Stimulated activated naive CD8-positive, alpha-beta T cell treated with anti-CD3 and anti-CD28 coated beads, Interleukin-15, amount 100 ng/mL, for 72 hours (primary cell): ENCODE results near the gene DNAJB1.

Source experiments
- ATAC-seq: fragments of 150-1000 bp; cut with Tn5 transposase; 2 replicates; pipeline ENCODE4 v1.10.0; 2021; ENCODE audit warnings: mild to moderate bottlenecking, moderate library complexity
- DNase-seq, 2 donors: peaks; one replicate each; pipeline ENCODE4 v3.0.0; 2021 to 2022
- H3K27ac Mint-ChIP-seq, 2 donors: one replicate each; pipeline ENCODE4 v1.8.0; 2022; ENCODE audit warnings: mild to moderate bottlenecking in 2 of 2, mixed read lengths in 2 of 2, moderate library complexity in 2 of 2
- H3K27me3 Mint-ChIP-seq: one replicate; pipeline ENCODE4 v1.8.0; 2022; ENCODE audit warnings: mixed read lengths
- H3K4me1 Mint-ChIP-seq: one replicate; pipeline ENCODE4 v1.8.0; 2022; ENCODE audit warnings: mild to moderate bottlenecking, mixed read lengths
- H3K4me3 Mint-ChIP-seq, 2 donors: one replicate each; pipeline ENCODE4 v1.8.0; 2022; ENCODE audit warnings: mild to moderate bottlenecking in 2 of 2, mixed read lengths in 2 of 2, moderate library complexity in 1 of 2
- H3K9me3 Mint-ChIP-seq, 2 donors: one replicate each; pipeline ENCODE4 v1.8.0; 2022; ENCODE audit warnings: mixed read lengths in 2 of 2

DNAJB1 gene

DNA sequence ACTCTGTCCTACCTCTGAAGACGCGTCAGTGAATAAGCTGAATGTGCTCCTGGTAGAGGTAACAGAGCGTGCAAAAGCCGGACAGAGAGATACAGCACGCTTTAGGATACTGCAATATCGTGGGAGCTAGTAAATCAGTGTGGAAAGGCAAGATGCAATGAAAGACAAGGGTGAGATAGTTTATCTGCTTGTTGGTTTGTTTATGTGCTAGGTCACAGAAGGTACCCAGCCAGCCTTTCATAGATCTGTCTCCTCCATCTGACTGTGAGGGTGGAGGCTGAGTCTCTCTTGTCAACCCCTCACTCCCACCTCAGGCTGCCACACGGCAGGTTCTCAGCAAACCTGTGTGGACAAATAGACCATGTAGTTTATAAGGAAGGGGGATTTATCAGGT is 21.4 kb downstream of the DNAJB1 start:
- Mint-ChIP-seq H3K9me3 (no peaks in the 10 kb centered on the region), H3K4me3 (peak overlapping the region; percentile 80 to 83), H3K27ac (peak overlapping the region in 1 of 2 donors; percentile 69), H3K4me1 (peaks cover 28% of the 10 kb centered on the region), H3K27me3 (peaks cover 7% of the 10 kb centered on the region)
- DNase-seq (no peak), ATAC-seq (no peak)

DNA sequence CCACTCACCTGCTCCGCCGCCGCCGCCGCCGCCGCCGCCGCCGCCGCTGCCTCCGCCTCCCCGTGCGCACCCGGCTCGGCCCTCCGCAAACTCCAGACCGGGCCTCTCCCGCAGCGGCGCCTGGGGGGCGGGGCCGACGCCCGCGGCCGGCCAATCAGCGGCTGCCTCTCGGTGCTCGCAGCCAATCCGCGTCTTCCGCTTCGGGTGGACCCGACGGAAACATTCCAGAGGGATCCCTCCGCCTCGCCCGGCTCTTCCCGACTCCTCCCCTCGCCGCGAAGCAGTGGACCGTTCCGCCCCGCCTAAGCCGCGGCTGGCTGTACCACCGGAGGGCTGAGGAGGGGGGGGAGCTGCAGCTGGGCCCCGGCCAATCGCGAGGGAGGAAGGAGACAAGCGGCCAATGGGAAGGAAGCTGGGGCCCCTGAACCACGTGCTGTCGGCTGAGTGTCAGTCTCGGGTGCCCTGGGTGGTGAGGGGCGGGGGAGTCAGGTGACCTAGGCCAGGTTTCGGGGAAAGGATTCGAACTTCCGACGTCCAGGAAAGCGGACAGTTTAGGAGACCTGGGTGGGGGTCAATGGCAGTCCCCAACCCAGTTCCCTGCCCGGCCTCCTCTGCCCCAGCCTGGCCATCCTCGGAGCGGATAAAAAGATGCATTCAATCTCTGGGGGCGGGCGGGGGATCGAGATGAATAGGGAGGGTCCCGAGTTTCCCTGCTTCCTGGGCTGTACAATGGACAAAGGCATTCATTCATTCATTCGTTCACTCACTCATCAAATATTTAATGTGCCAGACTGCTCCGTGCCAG is 22.0 kb downstream of the DNAJB1 start, which contains the start of gene GIPC1:
TSS of gene GIPC1 (minus strand) at position 99 of the 805 bp plus-strand sequence. CDS start 13,151 bp downstream, outside the sequence.
- peak within 1 kb of the TSS; percentile 74 to 89 for H3K27ac Mint-ChIP-seq
- H3K4me1 Mint-ChIP-seq = peaks cover 28% of the 10 kb centered on the region
- H3K27me3 Mint-ChIP-seq = peaks cover 7% of the 10 kb centered on the region
- peak; percentile 83 to 84 for DNase-seq
- H3K9me3 Mint-ChIP-seq = no peaks in the 10 kb centered on the region
- ATAC-seq = peak; percentile 95
- H3K4me3 Mint-ChIP-seq = peak within 1 kb of the TSS; percentile 80 to 83

DNA sequence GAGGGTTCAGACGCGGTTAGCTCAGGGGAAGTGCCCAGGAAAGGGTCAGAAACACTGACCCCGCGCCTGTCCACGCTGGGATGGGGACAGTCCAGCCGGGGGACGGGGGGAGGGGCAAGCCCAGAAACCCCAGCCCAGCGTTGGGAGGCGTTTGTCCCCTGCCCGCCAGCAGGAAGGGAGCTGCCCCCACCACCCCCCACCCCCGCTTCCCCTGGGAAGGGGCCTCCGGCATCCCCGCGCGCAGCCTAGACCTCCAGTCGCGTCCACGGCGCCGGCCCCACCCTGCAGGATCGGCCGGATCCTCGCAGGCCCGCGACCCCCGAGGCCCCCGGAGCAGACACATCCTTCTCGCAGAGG is 22.5 kb downstream of the DNAJB1 start:
- Mint-ChIP-seq H3K4me3 (peak overlapping the region; percentile 80 to 83), H3K27ac (peak overlapping the region in 1 of 2 donors; percentile 74), H3K4me1 (peaks cover 28% of the 10 kb centered on the region), H3K9me3 (no peaks in the 10 kb centered on the region), H3K27me3 (peaks cover 7% of the 10 kb centered on the region)
- ATAC-seq (no peak), DNase-seq (no peak)

DNA sequence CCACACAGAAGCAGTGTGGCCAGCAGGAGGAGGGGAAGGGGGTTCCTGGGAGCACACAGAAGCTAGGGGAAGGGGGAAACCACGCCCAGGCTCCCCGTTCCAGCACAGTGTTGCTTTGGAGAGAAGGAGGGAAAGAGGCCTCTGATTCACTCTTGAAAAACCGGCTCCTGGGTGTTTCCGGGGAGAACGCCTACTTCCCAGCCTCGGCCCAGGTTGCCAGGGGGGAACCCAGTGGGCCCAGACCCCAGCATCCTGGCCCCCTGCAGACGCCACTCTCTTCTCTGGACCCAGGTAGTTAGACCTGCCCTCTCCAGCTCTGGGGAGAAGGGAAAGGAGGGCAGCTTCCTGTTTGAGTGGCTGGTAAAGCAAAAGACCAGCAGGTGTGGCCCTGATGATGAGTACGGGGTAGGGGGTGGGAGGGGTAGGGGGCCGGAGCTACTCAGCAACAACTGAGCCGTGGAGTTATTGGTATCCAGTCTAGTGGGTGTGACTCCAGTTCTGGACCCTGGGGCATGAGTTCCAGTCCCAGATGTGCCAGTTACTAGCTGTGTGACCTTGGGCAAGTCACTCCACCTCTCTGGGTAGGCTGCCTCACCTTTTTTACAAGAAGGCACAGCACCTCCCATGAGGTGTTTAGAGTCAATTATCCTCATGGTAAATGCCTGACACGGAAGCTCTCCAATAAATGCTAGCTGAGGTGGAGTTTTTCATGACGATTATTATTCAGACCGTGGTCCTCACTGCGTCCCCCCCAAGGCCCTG is 23.1 kb downstream of the DNAJB1 start:
- peaks cover 7% of the 10 kb centered on the region for H3K27me3 Mint-ChIP-seq
- peaks cover 28% of the 10 kb centered on the region for H3K4me1 Mint-ChIP-seq
- H3K4me3 Mint-ChIP-seq = peak overlapping the region; percentile 80 to 83
- no peaks in the 10 kb centered on the region for H3K9me3 Mint-ChIP-seq
- no peak for DNase-seq
- no peak for ATAC-seq
- peak overlapping the region in 1 of 2 donors; percentile 74 for H3K27ac Mint-ChIP-seq

DNA sequence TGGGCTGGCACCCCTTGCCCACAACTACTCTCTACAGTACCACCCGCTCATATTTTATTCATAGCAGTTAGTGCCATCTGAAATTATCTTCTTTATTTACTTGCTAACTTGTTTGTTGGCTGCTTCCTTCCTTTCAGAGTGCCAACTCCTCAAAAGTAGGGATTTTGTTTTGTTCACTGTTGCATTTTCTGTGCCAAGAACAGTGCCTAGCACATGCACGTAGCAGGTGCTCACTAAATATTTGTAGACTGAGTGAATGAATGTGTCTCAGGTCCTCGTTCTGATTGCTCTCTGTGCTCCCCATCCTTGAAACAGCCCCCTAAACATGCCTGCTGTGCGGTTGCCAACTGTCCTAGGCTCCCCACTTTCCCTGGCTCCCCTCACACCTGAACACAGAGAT is 23.8 kb downstream of the DNAJB1 start:
- H3K4me1 Mint-ChIP-seq = peaks cover 28% of the 10 kb centered on the region
- ATAC-seq (no peak), DNase-seq (no peak)
- no peaks in the 10 kb centered on the region for H3K9me3 Mint-ChIP-seq
- H3K27ac Mint-ChIP-seq = no peak overlapping the region
- peak overlapping the region; percentile 80 to 83 for H3K4me3 Mint-ChIP-seq
- H3K27me3 Mint-ChIP-seq = peaks cover 7% of the 10 kb centered on the region

DNA sequence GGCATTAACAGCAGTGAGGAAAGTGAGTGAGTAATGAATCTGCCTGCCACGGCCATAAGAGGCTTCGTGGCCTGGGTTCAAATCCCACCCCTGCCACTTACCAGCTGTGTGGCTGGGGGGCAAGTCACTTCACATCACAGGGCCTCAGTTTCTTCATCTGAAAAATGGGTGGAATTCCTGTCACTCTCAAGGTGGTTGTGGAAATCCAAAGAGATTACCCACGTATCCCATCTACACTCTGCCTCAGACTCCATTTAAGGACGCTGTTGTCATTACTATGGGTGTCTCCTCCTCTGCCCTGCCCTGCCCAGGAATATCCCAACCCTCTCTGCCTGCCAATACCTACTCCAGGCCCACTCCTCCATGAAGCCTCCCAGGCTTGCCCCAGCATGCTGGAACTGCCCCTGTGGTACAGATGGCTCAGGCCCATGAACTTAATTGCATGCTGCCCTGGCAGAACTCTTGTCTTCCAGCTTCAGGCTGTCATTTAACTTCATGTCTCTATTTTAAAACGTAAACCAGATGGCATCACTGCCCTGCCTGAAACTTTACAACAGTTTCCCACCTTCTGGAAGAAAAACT is 25.4 kb downstream of the DNAJB1 start:
- peaks cover 6% of the 10 kb centered on the region for H3K27me3 Mint-ChIP-seq
- H3K27ac Mint-ChIP-seq = no peak overlapping the region
- DNase-seq (no peak), ATAC-seq (no peak)
- peaks cover 28% of the 10 kb centered on the region for H3K4me1 Mint-ChIP-seq
- no peaks in the 10 kb centered on the region for H3K9me3 Mint-ChIP-seq
- no peak overlapping the region for H3K4me3 Mint-ChIP-seq

DNA sequence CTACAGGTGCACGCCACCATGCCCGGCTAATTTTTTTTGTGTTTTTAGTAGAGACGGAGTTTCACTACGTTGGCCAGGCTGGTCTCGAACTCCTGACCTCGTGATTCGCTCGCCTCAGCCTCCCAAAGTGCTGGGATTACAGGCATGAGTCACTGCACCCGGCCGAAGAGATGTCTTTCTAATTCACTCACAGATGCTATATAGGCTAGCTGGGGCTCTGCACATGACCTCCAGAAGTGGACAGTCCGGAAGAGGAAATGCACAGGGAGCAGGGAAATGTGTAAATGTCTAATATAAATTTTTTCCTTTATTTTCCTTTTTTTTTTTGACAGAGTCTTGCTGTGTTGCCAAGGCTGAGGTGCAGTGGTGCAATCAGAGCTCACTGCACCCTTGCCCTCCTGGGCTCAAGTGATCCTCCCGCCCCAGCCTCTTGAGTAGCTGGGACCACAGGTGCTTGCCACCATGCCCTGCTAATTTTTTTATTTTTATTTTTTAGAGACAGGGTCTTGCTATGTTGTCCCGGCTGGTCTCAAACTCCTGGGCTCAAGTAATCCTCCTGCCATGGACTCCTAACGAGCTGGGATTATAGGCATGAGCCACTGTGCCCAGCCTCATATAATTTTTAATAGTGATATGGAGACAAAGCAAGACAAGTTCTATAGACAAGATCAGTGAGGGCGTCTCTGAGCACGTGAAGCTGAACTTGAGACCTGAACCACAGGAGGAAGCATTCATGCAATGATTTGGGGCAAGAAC is 30.6 kb downstream of the DNAJB1 start:
- no peaks in the 10 kb centered on the region for H3K9me3 Mint-ChIP-seq
- no peak for ATAC-seq
- no peak for DNase-seq
- no peak overlapping the region for H3K4me3 Mint-ChIP-seq
- no peak overlapping the region for H3K27ac Mint-ChIP-seq
- H3K27me3 Mint-ChIP-seq = no peaks in the 10 kb centered on the region
- peaks cover 13% of the 10 kb centered on the region for H3K4me1 Mint-ChIP-seq

DNA sequence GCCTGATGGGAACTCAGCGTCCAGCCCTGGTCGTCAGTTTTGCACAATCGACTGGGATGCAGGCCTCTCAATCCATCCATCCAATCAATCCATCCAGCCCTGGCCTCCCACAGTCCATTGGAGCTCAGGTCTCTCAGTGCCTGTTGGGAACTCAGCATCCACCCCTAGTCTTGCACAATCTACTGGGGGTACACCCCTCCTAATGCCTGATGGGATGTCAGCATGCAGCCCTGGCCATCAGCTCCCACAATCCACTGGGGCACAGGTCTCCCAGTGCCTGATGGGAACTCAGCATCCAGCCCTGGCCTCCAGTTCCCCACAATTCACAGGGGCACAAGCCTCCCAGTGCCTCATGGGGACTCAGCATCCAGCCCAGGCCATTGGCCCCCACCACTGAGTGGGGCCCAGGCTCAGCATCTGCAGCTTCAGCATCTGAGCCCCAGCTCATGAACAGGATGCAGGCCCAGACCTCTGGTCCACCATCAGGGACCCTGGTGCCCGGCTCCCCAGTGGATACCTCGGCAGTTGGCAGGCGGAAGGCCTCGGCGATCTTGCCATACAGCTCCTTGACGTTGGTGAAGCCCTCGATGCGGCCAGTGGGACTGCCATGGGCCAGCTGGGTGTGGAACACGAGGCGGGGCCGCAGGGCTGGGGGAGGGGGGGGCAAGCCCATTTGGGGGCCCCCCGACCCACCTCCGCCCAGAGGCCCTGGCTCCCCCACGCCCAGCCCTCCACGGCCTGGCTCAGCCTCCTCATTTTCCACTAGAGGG is 35.8 kb downstream of the DNAJB1 start:
- Mint-ChIP-seq H3K27ac (no peak overlapping the region), H3K4me1 (peaks cover 22% of the 10 kb centered on the region), H3K9me3 (no peaks in the 10 kb centered on the region), H3K4me3 (no peak overlapping the region), H3K27me3 (no peaks in the 10 kb centered on the region)
- ATAC-seq (no peak), DNase-seq (no peak)

DNA sequence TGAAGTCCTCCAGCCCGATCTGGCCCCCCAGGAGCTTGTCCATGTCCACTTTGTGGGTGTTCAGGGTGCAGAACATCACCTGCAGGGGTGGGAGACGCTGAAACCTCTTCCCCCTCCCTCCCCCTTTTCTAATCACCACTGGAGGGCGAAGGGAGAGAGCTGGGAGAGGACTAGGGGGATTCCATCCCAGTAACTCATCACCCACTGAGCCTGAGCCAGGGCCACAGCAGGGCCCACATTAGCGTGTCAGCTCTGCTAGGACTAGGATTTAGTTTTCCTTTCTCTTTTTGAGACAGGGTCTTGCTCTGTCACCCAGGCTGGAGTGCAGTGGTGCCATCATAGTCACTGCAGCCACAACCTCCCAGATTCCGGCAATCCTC is 37.5 kb downstream of the DNAJB1 start:
- Mint-ChIP-seq H3K27me3 (no peaks in the 10 kb centered on the region), H3K9me3 (no peaks in the 10 kb centered on the region), H3K27ac (no peak overlapping the region), H3K4me3 (no peak overlapping the region), H3K4me1 (peaks cover 21% of the 10 kb centered on the region)
- DNase-seq (no peak), ATAC-seq (no peak)

DNA sequence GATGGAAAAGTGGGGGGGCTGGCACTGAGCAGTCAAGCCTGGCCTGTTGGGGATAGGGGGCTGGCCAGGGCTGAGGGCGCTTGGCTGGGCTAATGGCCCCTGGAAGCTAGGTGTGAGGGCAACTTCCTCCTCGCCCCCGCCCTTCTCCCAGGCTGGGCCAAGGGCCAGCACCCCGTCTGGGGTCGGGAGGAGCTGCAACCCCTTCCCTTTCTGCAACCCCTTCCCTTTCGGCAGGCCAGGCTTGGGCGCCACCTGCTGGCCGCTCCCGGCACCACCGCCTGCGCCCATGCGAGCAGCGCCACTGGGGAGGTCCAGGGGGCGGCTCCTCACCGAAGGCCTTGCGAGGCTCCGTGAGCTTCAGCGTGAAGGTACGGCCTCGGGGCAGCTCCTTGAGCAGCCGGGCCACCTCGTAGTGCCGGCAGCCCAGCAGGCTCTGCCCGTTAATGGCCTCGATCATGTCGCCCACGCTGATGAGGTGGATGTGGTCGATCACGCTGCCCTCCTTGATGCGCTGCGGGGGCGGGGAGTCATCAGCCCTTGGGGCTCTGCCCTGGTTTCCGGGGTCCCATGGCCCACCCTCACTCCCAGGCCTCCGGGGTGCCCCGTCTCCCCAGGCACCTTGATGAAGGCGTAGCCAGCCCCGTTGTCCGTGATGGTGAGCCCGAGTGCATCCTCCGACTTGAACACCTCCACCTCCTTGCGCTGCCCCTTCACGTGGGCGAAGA is 38.1 kb downstream of the DNAJB1 start:
- Mint-ChIP-seq H3K9me3 (no peaks in the 10 kb centered on the region), H3K4me1 (peaks cover 27% of the 10 kb centered on the region), H3K4me3 (no peak overlapping the region), H3K27me3 (peaks cover 5% of the 10 kb centered on the region), H3K27ac (no peak overlapping the region)
- ATAC-seq (peak; percentile 61), DNase-seq (peak; percentile 73 to 79)

DNA sequence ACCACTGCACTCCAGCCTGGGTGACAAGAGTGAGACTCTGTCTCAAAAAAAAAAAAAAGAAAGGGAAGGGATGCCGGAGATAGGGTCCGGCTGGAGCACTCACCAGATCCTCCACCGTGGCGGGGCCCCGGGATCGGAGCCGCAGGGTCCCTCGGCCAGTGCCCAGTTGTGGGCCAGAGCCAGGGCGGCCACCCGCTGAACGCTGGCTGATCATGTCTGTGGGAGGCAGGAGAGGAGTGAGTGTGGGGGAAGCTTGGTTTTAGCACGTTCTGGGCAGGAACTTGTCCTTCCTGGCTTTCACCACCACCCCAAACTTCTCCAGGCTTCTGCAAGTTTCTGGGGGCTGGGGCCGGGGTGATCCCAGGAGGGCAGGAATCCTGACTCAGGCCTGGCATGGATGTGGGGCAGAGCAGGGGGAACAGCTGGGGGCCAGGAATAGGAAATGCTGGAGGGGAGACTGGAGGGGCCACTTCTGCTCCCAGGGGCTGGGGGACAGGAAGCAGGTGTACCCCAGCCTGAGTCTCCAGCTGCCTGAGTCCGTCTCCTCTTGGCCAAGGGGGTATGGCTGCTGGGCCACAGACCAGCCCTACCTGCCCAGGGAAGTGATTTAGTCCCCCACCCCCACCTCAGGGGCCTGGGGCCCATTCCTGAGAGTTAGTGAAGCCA is 38.8 kb downstream of the DNAJB1 start:
- ATAC-seq (no peak), DNase-seq (no peak)
- Mint-ChIP-seq H3K4me1 (peaks cover 34% of the 10 kb centered on the region), H3K27ac (no peak overlapping the region), H3K27me3 (peaks cover 12% of the 10 kb centered on the region), H3K9me3 (no peaks in the 10 kb centered on the region), H3K4me3 (no peak overlapping the region)

DNA sequence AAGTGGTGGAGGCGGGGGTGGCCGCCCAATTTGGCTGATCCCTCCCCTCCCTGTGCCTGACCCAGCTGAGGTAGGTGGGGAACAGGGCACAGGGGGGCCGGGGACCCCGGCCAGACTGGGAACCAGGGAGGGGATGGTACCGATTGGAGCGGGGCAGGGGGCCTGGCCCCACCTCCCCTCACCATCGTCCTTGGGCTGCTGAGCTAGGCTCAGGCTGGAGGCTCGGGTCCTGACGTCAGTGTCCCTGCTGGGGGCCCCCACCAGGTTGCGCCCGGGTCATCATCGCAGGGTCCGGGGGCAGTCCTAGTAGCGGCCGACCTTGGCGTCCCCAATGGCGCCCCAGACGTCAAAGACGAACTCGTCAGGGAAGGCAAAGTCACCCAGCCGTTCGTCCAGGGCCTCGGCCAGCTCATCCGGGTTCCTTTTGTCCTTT is 40.1 kb downstream of the DNAJB1 start:
- no peak overlapping the region for H3K27ac Mint-ChIP-seq
- no peaks in the 10 kb centered on the region for H3K9me3 Mint-ChIP-seq
- no peak for ATAC-seq
- peaks cover 23% of the 10 kb centered on the region for H3K27me3 Mint-ChIP-seq
- H3K4me3 Mint-ChIP-seq = no peak overlapping the region
- no peak for DNase-seq
- peaks cover 41% of the 10 kb centered on the region for H3K4me1 Mint-ChIP-seq

DNA sequence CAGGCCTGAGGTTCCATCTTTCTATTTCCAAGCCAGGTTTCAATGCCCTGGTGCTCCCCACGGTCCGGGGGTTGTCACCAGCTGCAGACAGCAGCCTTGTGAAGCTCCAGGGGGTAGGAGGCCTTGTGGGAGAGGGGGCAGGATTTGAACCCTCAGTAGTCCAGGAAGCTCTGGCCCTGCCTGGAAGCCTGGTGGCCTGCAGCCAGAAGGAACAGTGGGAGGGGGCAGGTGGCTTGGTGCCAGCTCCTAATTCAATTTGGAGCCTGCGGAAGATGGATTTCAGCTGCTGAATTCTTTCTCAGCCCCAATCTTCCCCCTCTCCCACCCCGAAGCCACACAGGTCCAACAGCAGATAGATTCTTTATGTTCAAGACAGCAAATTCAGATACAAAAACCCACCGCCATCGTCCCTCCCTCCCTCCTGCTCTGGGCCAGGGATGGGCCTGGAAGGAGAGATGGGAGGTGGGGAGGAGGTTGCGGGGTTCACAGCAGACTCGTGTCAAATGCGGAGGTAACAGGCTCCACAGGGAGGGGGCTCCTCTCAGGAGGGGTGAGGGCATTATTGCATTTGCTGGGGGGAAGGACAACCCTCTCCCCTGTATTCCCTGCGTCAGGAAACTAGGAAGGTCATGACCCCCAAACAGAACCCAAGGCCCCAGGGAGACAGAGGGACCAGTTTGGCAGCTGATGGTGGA is 40.6 kb downstream of the DNAJB1 start:
- Mint-ChIP-seq H3K9me3 (no peaks in the 10 kb centered on the region), H3K4me1 (peaks cover 47% of the 10 kb centered on the region), H3K27ac (no peak overlapping the region), H3K27me3 (peaks cover 29% of the 10 kb centered on the region), H3K4me3 (no peak overlapping the region)
- DNase-seq = no peak
- no peak for ATAC-seq
